ENCODE measurements around the gene ARHGAP10.

GRCh38 chr4:147723326-147723725, 8.6 kb upstream of the ARHGAP10 start:
- TF ChIP-seq CTCF (IDR thresholded peaks at IDR 0.05) (no peak), POLR2A (IDR thresholded peaks at IDR 0.05) (no peak), EP300 (IDR thresholded peaks at IDR 0.05) (peak in 1 of 2 donors; percentile 8)
